DND-41 (cell line): ENCODE measurements around the gene MEIOC.

Source experiments
- EZH2 ChIP-seq: IDR thresholded peaks from 3 replicates; pipeline ENCODE4 v1.6.1; 2012; ENCODE audit warnings: borderline replicate concordance, low read depth, mild to moderate bottlenecking, moderate library complexity, low read length, inconsistent platforms; ENCODE audit not compliant: severe bottlenecking
- TF ChIP-seq, protein P1 (sequence below): IDR thresholded peaks from 2 replicates; pipeline ENCODE4 v1.5.1; 2012; ENCODE audit warnings: borderline replicate concordance, low read length, moderate library complexity, mild to moderate bottlenecking; ENCODE audit not compliant: poor library complexity, severe bottlenecking; ENCODE audit errors: extremely low read depth

DNA sequence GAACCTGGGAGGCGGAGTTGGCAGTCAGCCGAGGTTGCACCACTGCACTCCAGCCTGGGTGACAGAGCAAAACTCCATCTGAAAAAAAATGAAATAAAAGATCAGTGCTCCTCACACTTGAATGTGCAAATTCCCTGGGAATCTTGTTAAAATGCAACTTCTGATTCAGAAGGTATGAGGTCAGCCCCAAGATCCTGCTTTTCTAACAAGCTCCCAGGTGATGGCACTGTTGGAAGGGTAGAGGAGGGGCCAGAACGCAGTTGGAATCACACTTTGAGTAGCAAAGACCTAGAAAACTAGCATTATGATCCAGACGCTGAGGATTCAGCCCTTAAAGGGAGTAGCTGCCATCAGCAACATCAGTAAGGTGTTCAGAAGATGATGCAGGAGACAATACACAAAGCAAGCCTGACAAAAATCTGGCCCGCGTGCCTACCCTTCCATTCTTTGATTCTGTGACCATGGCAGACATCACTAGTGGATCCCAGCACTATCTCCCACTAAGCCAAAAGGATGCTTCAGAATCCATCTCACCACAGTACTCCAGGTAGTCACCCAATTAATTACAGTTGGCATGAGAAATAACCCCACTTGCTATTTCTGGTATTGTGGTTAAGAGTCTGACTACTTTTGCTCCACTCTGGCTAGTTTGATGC lies 33.1 kb upstream of the MEIOC start:
- TF ChIP-seq, protein P1, sequence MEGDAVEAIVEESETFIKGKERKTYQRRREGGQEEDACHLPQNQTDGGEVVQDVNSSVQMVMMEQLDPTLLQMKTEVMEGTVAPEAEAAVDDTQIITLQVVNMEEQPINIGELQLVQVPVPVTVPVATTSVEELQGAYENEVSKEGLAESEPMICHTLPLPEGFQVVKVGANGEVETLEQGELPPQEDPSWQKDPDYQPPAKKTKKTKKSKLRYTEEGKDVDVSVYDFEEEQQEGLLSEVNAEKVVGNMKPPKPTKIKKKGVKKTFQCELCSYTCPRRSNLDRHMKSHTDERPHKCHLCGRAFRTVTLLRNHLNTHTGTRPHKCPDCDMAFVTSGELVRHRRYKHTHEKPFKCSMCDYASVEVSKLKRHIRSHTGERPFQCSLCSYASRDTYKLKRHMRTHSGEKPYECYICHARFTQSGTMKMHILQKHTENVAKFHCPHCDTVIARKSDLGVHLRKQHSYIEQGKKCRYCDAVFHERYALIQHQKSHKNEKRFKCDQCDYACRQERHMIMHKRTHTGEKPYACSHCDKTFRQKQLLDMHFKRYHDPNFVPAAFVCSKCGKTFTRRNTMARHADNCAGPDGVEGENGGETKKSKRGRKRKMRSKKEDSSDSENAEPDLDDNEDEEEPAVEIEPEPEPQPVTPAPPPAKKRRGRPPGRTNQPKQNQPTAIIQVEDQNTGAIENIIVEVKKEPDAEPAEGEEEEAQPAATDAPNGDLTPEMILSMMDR, result peak; percentile 30
- no peak for TF ChIP-seq EZH2
